Mesodermal cell (in vitro differentiated cells): ENCODE data around the gene CAMSAP3.
A peak's percentile ranks its signal among the peaks of the same experiment; 100 is the strongest.

Source experiments
- H3K27ac ChIP-seq: 2 replicates; pipeline ENCODE4 v1.7.0; 2013; ENCODE audit warnings: mild to moderate bottlenecking, low read depth, low read length, moderate library complexity; ENCODE audit not compliant: severe bottlenecking
- H3K36me3 ChIP-seq: 2 replicates; pipeline ENCODE4 v1.7.1; 2013; ENCODE audit warnings: mild to moderate bottlenecking, low read length, moderate library complexity; ENCODE audit not compliant: control insufficient read depth, insufficient read depth
- H3K4me1 ChIP-seq: one replicate; pipeline ENCODE4 v1.7.1; 2013; ENCODE audit warnings: mild to moderate bottlenecking, low read length; ENCODE audit not compliant: insufficient read depth, control insufficient read depth, poor library complexity, severe bottlenecking
- H3K4me3 ChIP-seq: 2 replicates; pipeline ENCODE4 v1.7.0; 2013; ENCODE audit warnings: low read length, control low read depth, mild to moderate bottlenecking; ENCODE audit not compliant: insufficient read depth, poor library complexity, severe bottlenecking; ENCODE audit errors: extremely low read depth
- H3K9me3 ChIP-seq: 2 replicates; pipeline ENCODE4 v1.7.1; 2013; ENCODE audit warnings: mild to moderate bottlenecking, low read length, moderate library complexity; ENCODE audit not compliant: control insufficient read depth
- WGBS, 2 experiments: methylation state at CpG; one replicate each; pipeline ENCODE4 v1.1.5; 2013; ENCODE audit warnings: missing lambda C conversion rate in 2 of 2; ENCODE audit not compliant: insufficient coverage in 2 of 2; 5-methylcytosine and 5-hydroxymethylcytosine counted together

CAMSAP3 gene

GRCh38 chr19:7622933-7623685, 27.4 kb downstream of the CAMSAP3 start:
- WGBS, 2 experiments = 90 to 93% methylated on average over 14 to 16 of the region's 16 CpGs
- peaks cover 74% of the 10 kb centered on the region for H3K36me3 ChIP-seq
- H3K27ac ChIP-seq = no peak overlapping the region
- no peaks in the 10 kb centered on the region for H3K9me3 ChIP-seq
- H3K4me1 ChIP-seq = peaks cover 2% of the 10 kb centered on the region
- no peak overlapping the region for H3K4me3 ChIP-seq

GRCh38 chr19:7623725-7624603, 28.3 kb downstream of the CAMSAP3 start:
- Histone ChIP-seq H3K4me1 (peaks cover 10% of the 10 kb centered on the region), H3K36me3 (peaks cover 65% of the 10 kb centered on the region), H3K9me3 (no peaks in the 10 kb centered on the region), H3K4me3 (no peak overlapping the region), H3K27ac (no peak overlapping the region)
- WGBS, 2 experiments = 95 to 97% methylated on average over 35 to 36 of the region's 39 CpGs

GRCh38 chr19:7624810-7625209, 29.1 kb downstream of the CAMSAP3 start:
- 95 to 98% methylated on average over 4 to 17 of the region's 17 CpGs for WGBS, 2 experiments
- peaks cover 10% of the 10 kb centered on the region for H3K4me1 ChIP-seq
- no peak overlapping the region for H3K4me3 ChIP-seq
- H3K9me3 ChIP-seq = no peaks in the 10 kb centered on the region
- peaks cover 58% of the 10 kb centered on the region for H3K36me3 ChIP-seq
- no peak overlapping the region for H3K27ac ChIP-seq

GRCh38 chr19:7625763-7626372, 30.2 kb downstream of the CAMSAP3 start:
- Histone ChIP-seq H3K9me3 (no peaks in the 10 kb centered on the region), H3K36me3 (peaks cover 52% of the 10 kb centered on the region), H3K27ac (no peak overlapping the region), H3K4me1 (peaks cover 13% of the 10 kb centered on the region), H3K4me3 (no peak overlapping the region)
- WGBS, 2 experiments = 97 to 98% methylated on average over 27 to 34 of the region's 34 CpGs

- peaks cover 15% of the 10 kb centered on the region for H3K4me1 ChIP-seq
- no peak overlapping the region for H3K4me3 ChIP-seq
- peaks cover 46% of the 10 kb centered on the region for H3K36me3 ChIP-seq
- 88 to 94% methylated on average over 16 to 22 of the region's 24 CpGs for WGBS, 2 experiments
- no peak overlapping the region for H3K27ac ChIP-seq
- no peaks in the 10 kb centered on the region for H3K9me3 ChIP-seq
Measured at GRCh38 chr19:7627166-7627565, 31.5 kb downstream of the CAMSAP3 start.

GRCh38 chr19:7628589-7629311, 33.1 kb downstream of the CAMSAP3 start:
- Histone ChIP-seq H3K4me3 (peak overlapping the region; percentile 99), H3K27ac (peak overlapping the region; percentile 57), H3K4me1 (peaks cover 15% of the 10 kb centered on the region), H3K9me3 (no peaks in the 10 kb centered on the region), H3K36me3 (peaks cover 42% of the 10 kb centered on the region)
- 6 to 12% methylated on average over 15 of the region's 15 CpGs for WGBS, 2 experiments

- Histone ChIP-seq H3K4me1 (peaks cover 15% of the 10 kb centered on the region), H3K9me3 (no peaks in the 10 kb centered on the region), H3K4me3 (peak within 1 kb of the TSS; percentile 99), H3K27ac (peak within 1 kb of the TSS; percentile 86), H3K36me3 (peaks cover 40% of the 10 kb centered on the region)
- 0 to 1% methylated on average over 40 of the region's 40 CpGs for WGBS, 2 experiments
Measured at GRCh38 chr19:7629347-7630054, 33.8 kb downstream of the CAMSAP3 start, which contains the start of the genes PET100 and XAB2. Gene PET100, plus strand, starts transcription at chr19:7629793. Its CDS starts 41 bp downstream, at chr19:7629834. Gene XAB2, minus strand, starts transcription at chr19:7629545. Its CDS starts 18 bp downstream, at chr19:7629527.

- no peak overlapping the region for H3K4me3 ChIP-seq
- no peak overlapping the region for H3K27ac ChIP-seq
- H3K4me1 ChIP-seq = peaks cover 15% of the 10 kb centered on the region
- peaks cover 26% of the 10 kb centered on the region for H3K36me3 ChIP-seq
- H3K9me3 ChIP-seq = no peaks in the 10 kb centered on the region
- WGBS, 2 experiments = 92 to 93% methylated on average over 9 to 11 of the region's 12 CpGs
Measured at GRCh38 chr19:7631577-7631976, 35.9 kb downstream of the CAMSAP3 start.

- no peaks in the 10 kb centered on the region for H3K9me3 ChIP-seq
- peaks cover 15% of the 10 kb centered on the region for H3K4me1 ChIP-seq
- no peak overlapping the region for H3K27ac ChIP-seq
- no peak overlapping the region for H3K4me3 ChIP-seq
- H3K36me3 ChIP-seq = peaks cover 16% of the 10 kb centered on the region
- 97% methylated on average over 33 to 38 of the region's 40 CpGs for WGBS, 2 experiments
Measured at GRCh38 chr19:7632340-7633203, 36.9 kb downstream of the CAMSAP3 start.
